ENCODE measurements around the gene SRP9.

DNA sequence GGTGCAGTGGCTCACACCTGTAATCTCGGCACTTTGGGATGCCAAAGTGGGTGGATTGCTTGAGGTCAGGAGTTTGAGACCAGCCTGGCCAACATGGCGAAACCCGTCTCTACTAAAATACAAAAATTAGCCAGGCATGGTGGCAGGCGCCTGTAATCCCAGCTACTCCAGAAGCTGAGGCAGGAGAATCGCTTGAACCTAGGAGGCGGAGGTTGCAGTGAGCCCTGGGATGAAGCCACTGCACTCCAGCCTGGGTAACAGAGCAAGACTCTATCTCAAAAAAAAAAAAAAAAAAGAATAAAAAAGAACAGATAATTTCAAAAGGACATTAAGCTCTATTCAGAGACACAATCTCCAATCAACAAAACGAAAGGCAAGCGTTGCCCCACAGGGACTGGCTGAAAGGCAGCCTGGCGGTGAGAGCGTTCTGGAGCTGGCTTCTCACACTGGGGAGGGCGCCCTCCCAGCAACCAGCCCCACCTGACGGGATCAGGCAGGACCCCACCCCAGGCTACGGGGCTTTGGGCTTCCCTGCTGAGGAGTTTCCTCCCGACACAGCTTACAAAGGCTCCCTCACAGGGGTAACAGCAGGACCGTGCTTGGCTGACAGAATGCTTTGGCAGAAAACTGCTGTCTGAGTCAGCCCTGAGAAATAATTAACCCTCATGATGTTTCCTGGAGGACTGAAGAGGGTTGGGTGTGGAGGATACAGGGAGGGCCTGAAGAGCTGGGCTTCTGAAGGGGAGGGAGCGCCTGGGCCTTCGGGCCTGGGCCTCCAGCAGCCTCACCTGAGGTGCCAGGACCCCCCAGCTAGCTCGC lies 31.1 kb upstream of the SRP9 start:
- TF ChIP-seq, protein P1, sequence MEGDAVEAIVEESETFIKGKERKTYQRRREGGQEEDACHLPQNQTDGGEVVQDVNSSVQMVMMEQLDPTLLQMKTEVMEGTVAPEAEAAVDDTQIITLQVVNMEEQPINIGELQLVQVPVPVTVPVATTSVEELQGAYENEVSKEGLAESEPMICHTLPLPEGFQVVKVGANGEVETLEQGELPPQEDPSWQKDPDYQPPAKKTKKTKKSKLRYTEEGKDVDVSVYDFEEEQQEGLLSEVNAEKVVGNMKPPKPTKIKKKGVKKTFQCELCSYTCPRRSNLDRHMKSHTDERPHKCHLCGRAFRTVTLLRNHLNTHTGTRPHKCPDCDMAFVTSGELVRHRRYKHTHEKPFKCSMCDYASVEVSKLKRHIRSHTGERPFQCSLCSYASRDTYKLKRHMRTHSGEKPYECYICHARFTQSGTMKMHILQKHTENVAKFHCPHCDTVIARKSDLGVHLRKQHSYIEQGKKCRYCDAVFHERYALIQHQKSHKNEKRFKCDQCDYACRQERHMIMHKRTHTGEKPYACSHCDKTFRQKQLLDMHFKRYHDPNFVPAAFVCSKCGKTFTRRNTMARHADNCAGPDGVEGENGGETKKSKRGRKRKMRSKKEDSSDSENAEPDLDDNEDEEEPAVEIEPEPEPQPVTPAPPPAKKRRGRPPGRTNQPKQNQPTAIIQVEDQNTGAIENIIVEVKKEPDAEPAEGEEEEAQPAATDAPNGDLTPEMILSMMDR (IDR thresholded peaks at IDR 0.05 in 8 of 11, conservative IDR thresholded peaks at IDR 0.05 in 3 of 11): no peak
- TF ChIP-seq POLR2A (IDR thresholded peaks at IDR 0.05): no peak

Data from spleen (tissue), 7 donors.